ENCODE measurements around the gene EIF4ENIF1. TPM values are rescaled to one million over a fixed set of nuclear protein-coding genes. Genes with fewer than 3 reads are reported as not detected.
"Not testable (repeated sequence)": the region's sequence is repeated elsewhere in the genome, so short reads cannot be mapped to it uniquely, and the experiment has no call there.

The EIF4ENIF1 gene
- polyA plus RNA-seq, 1 donor from 2014 or later: 12.6 TPM

- H3K27me3 ChIP-seq (ENCODE audit: insufficient read depth, low read depth, low read length): no peaks in the 10 kb centered on the region
- no peaks in the 10 kb centered on the region for H3K9me2 ChIP-seq (ENCODE audit: insufficient read depth, low read length)
- H3K36me3 ChIP-seq (ENCODE audit: insufficient read depth, low read length): peaks cover under 1% of the 10 kb centered on the region
- H3K27ac ChIP-seq (ENCODE audit: low read length): no peak overlapping the region
- H3K79me2 ChIP-seq (replicated peaks; ENCODE audit: insufficient read depth, low read length): peaks cover 26% of the 10 kb centered on the region
- no peak overlapping the region for H2AFZ ChIP-seq (ENCODE audit: low read depth, low read length)
- H3K4me3 ChIP-seq (ENCODE audit: low read length): no peak overlapping the region
- H3F3A ChIP-seq (ENCODE audit: insufficient read depth, low read length, poor library complexity, severe bottlenecking): no peaks in the 10 kb centered on the region
- no peak overlapping the region for H3K9ac ChIP-seq (ENCODE audit: low read length)
- TF ChIP-seq, protein P1, sequence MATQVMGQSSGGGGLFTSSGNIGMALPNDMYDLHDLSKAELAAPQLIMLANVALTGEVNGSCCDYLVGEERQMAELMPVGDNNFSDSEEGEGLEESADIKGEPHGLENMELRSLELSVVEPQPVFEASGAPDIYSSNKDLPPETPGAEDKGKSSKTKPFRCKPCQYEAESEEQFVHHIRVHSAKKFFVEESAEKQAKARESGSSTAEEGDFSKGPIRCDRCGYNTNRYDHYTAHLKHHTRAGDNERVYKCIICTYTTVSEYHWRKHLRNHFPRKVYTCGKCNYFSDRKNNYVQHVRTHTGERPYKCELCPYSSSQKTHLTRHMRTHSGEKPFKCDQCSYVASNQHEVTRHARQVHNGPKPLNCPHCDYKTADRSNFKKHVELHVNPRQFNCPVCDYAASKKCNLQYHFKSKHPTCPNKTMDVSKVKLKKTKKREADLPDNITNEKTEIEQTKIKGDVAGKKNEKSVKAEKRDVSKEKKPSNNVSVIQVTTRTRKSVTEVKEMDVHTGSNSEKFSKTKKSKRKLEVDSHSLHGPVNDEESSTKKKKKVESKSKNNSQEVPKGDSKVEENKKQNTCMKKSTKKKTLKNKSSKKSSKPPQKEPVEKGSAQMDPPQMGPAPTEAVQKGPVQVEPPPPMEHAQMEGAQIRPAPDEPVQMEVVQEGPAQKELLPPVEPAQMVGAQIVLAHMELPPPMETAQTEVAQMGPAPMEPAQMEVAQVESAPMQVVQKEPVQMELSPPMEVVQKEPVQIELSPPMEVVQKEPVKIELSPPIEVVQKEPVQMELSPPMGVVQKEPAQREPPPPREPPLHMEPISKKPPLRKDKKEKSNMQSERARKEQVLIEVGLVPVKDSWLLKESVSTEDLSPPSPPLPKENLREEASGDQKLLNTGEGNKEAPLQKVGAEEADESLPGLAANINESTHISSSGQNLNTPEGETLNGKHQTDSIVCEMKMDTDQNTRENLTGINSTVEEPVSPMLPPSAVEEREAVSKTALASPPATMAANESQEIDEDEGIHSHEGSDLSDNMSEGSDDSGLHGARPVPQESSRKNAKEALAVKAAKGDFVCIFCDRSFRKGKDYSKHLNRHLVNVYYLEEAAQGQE (IDR thresholded peaks at IDR 0.05; ENCODE audit: borderline replicate concordance): no peak
- no peak for TF ChIP-seq EP300 (conservative IDR thresholded peaks at IDR 0.05; ENCODE audit: poor library complexity, severe bottlenecking)
- no peak for TF ChIP-seq EZH2 (IDR thresholded peaks at IDR 0.05; ENCODE audit: borderline replicate concordance, insufficient read depth, low read length, poor library complexity, severe bottlenecking)
- no peak for TF ChIP-seq RAD21 (conservative IDR thresholded peaks at IDR 0.05)
- no peak for TF ChIP-seq MXI1 (conservative IDR thresholded peaks at IDR 0.05; ENCODE audit: poor library complexity, severe bottlenecking)
- no peak for TF ChIP-seq POLR2AphosphoS5 (IDR thresholded peaks at IDR 0.05)
- no peak for TF ChIP-seq TAF1 (IDR thresholded peaks at IDR 0.05; ENCODE audit: low read depth)
- no peak for TF ChIP-seq SMC3 (conservative IDR thresholded peaks at IDR 0.05; ENCODE audit: poor library complexity)
- no peak for TF ChIP-seq CTCF (IDR thresholded peaks at IDR 0.05; ENCODE audit: poor library complexity, severe bottlenecking)
- no peaks in the 10 kb centered on the region for H3K9me3 ChIP-seq (ENCODE audit: low read length)
- no peak overlapping the region for H3K4me2 ChIP-seq (ENCODE audit: low read length)
- no peaks in the 10 kb centered on the region for H4K20me1 ChIP-seq (ENCODE audit: insufficient read depth)
Measured at GRCh38 chr22:31486951-31487350, 2.7 kb downstream of the EIF4ENIF1 start.

GRCh38 chr22:31486369-31486768, 3.3 kb downstream of the EIF4ENIF1 start:
- not testable (repeated sequence) for H4K20me1 ChIP-seq (ENCODE audit: insufficient read depth); H3K36me3 ChIP-seq (ENCODE audit: insufficient read depth, low read length); H3K9ac ChIP-seq (ENCODE audit: low read length); H3K27me3 ChIP-seq (ENCODE audit: insufficient read depth, low read depth, low read length); H3K27ac ChIP-seq (ENCODE audit: low read length); H3K4me2 ChIP-seq (ENCODE audit: low read length); H3F3A ChIP-seq (ENCODE audit: insufficient read depth, low read length, poor library complexity, severe bottlenecking); H3K9me2 ChIP-seq (ENCODE audit: insufficient read depth, low read length); H2AFZ ChIP-seq (ENCODE audit: low read depth, low read length); H3K4me3 ChIP-seq (ENCODE audit: low read length); H3K9me3 ChIP-seq (ENCODE audit: low read length)
- peaks cover 31% of the 10 kb centered on the region for H3K79me2 ChIP-seq (replicated peaks; ENCODE audit: insufficient read depth, low read length)

DNA sequence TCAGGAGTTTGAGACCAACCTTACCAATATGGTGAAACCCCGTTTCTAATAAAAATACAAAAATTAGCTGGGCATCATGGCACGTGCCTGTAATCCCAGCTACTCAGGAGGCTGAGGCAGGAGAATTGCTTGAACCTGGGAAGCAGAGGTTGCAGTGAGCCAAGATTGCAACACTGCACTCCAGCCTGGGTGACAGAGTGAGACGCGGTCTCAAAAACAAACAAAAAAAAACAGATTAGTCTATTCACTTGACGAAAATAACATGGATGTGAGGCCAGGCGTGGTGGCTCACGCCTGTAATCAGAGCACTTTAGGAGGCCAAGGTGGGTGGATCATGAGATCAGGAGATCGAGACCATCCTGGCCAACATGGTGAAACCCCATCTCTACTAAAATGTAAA, 7.2 kb downstream of the EIF4ENIF1 start:
- H3K9ac ChIP-seq (ENCODE audit: low read length); H2AFZ ChIP-seq (ENCODE audit: low read depth, low read length); H3K9me2 ChIP-seq (ENCODE audit: insufficient read depth, low read length); H3K27me3 ChIP-seq (ENCODE audit: insufficient read depth, low read depth, low read length); H3K9me3 ChIP-seq (ENCODE audit: low read length); H3K36me3 ChIP-seq (ENCODE audit: insufficient read depth, low read length); H3K4me2 ChIP-seq (ENCODE audit: low read length); H3K4me3 ChIP-seq (ENCODE audit: low read length); H3F3A ChIP-seq (ENCODE audit: insufficient read depth, low read length, poor library complexity, severe bottlenecking); H3K27ac ChIP-seq (ENCODE audit: low read length); H4K20me1 ChIP-seq (ENCODE audit: insufficient read depth): not testable (repeated sequence)
- peaks cover 25% of the 10 kb centered on the region for H3K79me2 ChIP-seq (replicated peaks; ENCODE audit: insufficient read depth, low read length)

All from neural cell (in vitro differentiated cells).